ENCODE measurements around the gene CD40. TPM values are rescaled to one million over a fixed set of nuclear protein-coding genes. Genes with fewer than 3 reads are reported as not detected.

Gene CD40
- total and polyA plus RNA-seq, 2 of the 8 experiments (the other 6 are each of a cell fraction or from before 2014, with no cell fraction given): 14.5 to 18.8 TPM

DNA sequence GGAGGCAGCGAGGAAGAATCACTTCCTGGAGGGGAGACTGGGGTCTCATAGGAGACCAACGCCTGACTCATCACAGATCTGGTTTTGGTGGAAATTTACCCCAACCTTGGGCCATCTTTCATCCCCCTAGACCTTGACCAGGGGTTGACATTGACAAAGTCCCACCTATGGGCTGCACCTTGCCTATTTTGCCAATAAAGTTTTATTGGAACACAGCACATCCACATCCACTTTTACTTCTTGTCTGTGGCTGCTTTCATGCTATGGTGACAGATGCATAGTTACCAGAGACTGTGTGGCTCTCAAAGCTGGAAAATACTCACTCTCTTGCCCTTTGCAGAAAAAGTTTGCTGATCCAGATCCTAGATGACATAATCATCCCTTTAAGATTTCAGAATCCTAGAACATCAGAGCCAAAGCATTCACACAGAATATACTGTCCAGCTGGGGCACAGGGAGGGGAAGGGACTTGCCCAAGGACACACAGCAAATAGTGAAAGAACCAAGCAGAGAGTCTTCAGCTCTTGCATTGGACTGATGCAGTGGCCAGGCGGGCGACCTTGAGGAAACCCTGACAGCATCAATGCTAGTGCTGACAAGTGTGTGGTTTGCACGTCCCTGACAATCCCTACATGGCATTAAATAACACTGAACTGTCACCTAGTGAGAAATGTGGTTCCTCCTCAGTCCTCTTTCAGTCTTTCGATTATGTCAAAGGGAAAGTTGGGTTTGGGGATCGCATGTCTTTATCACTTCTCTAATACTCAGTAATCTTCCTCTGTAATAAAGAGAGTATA lies 41.2 kb downstream of the CD40 start:
- FAIRE-seq: no peak
- Histone ChIP-seq H3K9me3 (ENCODE audit: insufficient read depth in 2 of 2, low read depth in 1 of 2, low read length in 1 of 2) (no peaks in the 10 kb centered on the region), H2BK5ac (ENCODE audit: low read depth, low read length) (no peak overlapping the region), H3K56ac (replicated peaks; ENCODE audit: insufficient read length, low read depth, low read length) (no peak overlapping the region), H3K4ac (replicated peaks; ENCODE audit: insufficient read length, low read depth, low read length) (no peak overlapping the region), H3K18ac (ENCODE audit: extremely low read depth, low read length) (no peak overlapping the region), H2BK120ac (replicated peaks; ENCODE audit: low read depth, low read length) (no peak overlapping the region), H3K27me3 (replicated peaks in 1 of 4; ENCODE audit: control insufficient read depth in 3 of 4, extremely low read depth in 1 of 4, insufficient read depth in 3 of 4, low read length in 3 of 4) (no peaks in the 10 kb centered on the region), H2BK12ac (ENCODE audit: low read depth, low read length) (no peak overlapping the region), H3K79me1 (ENCODE audit: low read depth, low read length) (no peaks in the 10 kb centered on the region), H3K36me3 (ENCODE audit: control insufficient read depth in 2 of 4, insufficient read depth in 4 of 4, low read length in 3 of 4) (no peaks in the 10 kb centered on the region), H3K23me2 (ENCODE audit: low read depth, low read length) (no peaks in the 10 kb centered on the region), H4K91ac (replicated peaks; ENCODE audit: insufficient read length, low read length) (no peak overlapping the region), H4K8ac (ENCODE audit: extremely low read depth, insufficient read depth, low read length) (no peak overlapping the region), H2AK5ac (ENCODE audit: low read depth, low read length) (no peak overlapping the region), H4K5ac (ENCODE audit: insufficient read length, low read depth, low read length) (no peak overlapping the region), H3K27ac (ENCODE audit: low read depth, low read length) (no peak overlapping the region), H2BK20ac (ENCODE audit: low read length) (no peak overlapping the region), H3K79me2 (ENCODE audit: control insufficient read depth in 1 of 2, insufficient read depth in 2 of 2, low read length in 2 of 2) (no peaks in the 10 kb centered on the region), H2AFZ (ENCODE audit: low read length) (no peak overlapping the region), H4K20me1 (replicated peaks in 1 of 2; ENCODE audit: control insufficient read depth in 1 of 2, insufficient read depth in 2 of 2, low read length in 2 of 2) (no peaks in the 10 kb centered on the region), H3K14ac (ENCODE audit: insufficient read length) (no peak overlapping the region), H3K4me1 (replicated peaks in 1 of 4; ENCODE audit: control insufficient read depth in 3 of 4, insufficient read depth in 4 of 4, low read length in 3 of 4) (no peaks in the 10 kb centered on the region), H3K4me3 (ENCODE audit: extremely low read depth in 1 of 4, insufficient read depth in 2 of 4, low read depth in 3 of 4, low read length in 4 of 4) (no peak overlapping the region), H3K23ac (ENCODE audit: insufficient read length) (no peak overlapping the region), H2BK15ac (ENCODE audit: low read length) (no peak overlapping the region), H3K9ac (replicated peaks in 1 of 4; ENCODE audit: extremely low read depth in 1 of 4, low read depth in 3 of 4, low read length in 3 of 4) (no peak overlapping the region), H3K4me2 (ENCODE audit: insufficient read depth in 1 of 2, low read depth in 2 of 2, low read length in 2 of 2) (no peak overlapping the region)
- no peak for TF ChIP-seq KDM1A (IDR thresholded peaks at IDR 0.05; ENCODE audit: borderline replicate concordance, low read length)
- 82% methylated on average over 7 of the region's 7 CpGs; no CpG with 5 or more reads in 1 of the 2 experiments for WGBS, 2 experiments (ENCODE audit: extremely low coverage in 1 of 2, insufficient coverage in 1 of 2, insufficient read length in 1 of 2, insufficient replicate concordance in 2 of 2, low coverage in 1 of 2, low lambda C conversion rate in 2 of 2, missing lambda C conversion rate in 1 of 2)
- no peak for DNase-seq (ENCODE audit: low read depth in 1 of 2, low spot score in 2 of 2)
- CTCF ChIA-PET (ENCODE audit: partially characterized antibody): interaction anchor here (0.8 to 21.6 kb wide), 7 partner anchors 8 to 101 kb away, joined by 3 to 233 read pairs (median 6); no protein-coding TSS in a partner anchor
- POLR2A ChIA-PET (ENCODE audit: partially characterized antibody): interaction anchor here (1.0 to 1.3 kb wide), 4 partner anchors 7 to 71 kb away, joined by 3 read pairs; no protein-coding TSS in a partner anchor

Data from H1 (cell line).